NCI-H748 (cell line): ENCODE data around the gene ZNRF2.
"Not testable (repeated sequence)": the region's sequence is repeated elsewhere in the genome, so short reads cannot be mapped to it uniquely, and the experiment has no call there.

Experiments used
- DNase-seq: peaks from one replicate; lab custom pipeline; 2025; ENCODE audit not compliant: unreplicated experiment; lab: John Stamatoyannopoulos, UW

Gene ZNRF2

GRCh38 chr7:30260246-30260768 is 24.1 kb upstream of the ZNRF2 start:
- DNase-seq: no peak

DNA sequence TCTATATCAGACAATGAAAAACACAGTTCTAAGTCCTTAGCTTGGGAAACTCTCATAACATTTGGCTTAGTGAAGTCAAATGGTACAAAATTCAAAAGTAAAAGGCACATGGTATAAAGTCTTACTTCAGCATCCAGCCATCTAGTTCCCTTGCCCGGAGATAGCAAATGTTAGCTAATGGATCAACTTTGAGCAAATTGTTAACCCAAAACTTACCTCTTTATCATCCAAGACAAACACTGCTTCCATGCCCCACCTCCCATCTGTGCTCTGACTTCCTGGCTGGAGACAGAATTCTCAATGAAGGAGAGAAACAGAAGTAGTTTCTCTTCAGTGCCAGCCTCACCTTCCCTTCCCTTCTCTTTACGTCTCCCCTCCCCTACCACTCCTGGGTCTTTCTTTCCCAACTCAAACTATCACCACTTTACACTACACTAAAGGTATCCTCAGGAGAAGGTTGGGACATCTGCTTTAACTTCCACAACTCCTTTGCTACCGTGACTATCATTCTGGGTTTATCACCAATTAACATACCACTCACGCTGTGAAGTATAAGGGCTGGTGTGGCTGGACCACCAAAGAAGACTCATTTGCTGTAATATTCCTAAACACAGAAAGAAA is 21.2 kb upstream of the ZNRF2 start:
- no peak for DNase-seq

GRCh38 chr7:30264052-30264451 is 20.3 kb upstream of the ZNRF2 start:
- no peak for DNase-seq

DNA sequence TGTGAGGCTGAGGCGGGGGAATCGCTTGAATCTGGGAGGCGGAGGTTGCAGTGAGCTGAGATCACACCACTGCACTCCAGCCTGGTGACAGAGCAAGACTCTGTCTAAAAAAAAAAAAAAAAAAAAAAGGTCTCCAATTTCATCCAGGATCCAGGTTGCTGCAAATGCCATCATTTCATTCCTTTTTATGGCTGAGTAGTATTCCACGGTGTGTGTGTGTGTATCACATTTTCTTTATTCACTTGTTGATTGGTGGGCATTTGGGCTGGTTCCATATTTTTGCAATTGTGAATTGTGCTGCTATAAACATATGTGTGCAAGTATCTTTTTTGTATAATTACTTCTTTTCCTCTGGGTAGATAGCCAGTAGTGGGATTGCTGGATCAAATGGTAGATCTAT is 19.2 kb upstream of the ZNRF2 start:
- DNase-seq: not testable (repeated sequence)

GRCh38 chr7:30266686-30267085 is 17.7 kb upstream of the ZNRF2 start:
- no peak for DNase-seq

- no peak for DNase-seq
Measured at GRCh38 chr7:30268586-30268985, 15.8 kb upstream of the ZNRF2 start.

DNA sequence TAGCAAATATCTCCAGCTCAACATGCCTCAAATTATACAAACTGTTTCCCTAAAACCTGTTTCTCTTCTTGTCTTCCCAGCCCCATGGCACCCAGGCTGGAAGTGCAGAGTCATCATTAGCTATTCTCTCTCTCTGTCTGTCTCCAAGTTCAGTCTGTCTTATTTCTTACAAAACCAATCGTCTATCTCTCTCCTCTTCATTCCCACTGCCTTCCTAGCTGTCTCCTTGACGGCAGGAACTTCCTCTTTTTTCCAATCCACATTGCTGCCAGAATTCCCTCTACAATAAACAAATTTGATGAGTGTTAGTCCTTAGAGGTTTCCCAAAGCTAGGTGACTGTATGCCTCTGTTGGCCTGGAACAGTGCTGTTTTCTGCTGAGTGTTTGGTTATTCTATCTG is 14.9 kb upstream of the ZNRF2 start:
- no peak for DNase-seq

- no peak for DNase-seq
Measured at GRCh38 chr7:30270921-30271320, 13.5 kb upstream of the ZNRF2 start.

DNA sequence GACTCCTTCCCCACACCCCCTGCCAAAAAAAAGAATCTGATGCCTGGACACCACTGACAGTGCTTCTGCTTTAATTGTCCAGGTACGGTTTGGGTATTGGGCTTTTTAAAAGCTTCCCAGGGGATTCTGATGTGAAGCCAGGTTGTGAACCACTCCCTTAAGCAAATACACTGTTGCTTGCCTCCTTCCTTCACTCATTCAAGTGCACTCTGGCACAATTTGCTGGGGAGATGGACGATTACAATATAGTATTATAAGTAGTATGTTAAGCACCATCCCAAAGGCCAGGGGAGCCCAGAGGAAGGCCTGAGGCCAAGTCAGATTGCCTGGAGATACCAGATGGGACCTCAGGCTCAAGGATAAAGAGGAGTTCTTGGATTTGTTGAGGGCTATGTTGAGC is 12.3 kb upstream of the ZNRF2 start:
- DNase-seq: no peak

DNA sequence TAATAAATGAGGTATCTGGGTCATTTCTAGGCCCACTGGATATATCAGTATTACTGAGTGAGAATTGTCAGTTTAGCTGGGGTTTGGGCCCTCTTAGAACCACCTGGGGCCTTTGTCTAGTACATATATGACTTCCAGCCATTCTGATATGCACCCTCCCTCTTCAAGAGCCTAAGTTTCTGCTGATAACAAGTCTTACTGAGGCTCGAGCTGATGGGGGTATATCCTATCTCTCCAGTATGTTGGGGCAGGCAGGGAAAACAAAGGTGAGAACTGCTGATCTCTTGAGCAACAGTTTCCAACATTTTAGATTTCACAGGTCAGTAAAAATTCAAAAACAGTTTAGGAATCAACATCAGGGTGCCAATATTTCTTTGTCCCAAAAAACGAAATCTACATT is 10.8 kb upstream of the ZNRF2 start:
- no peak for DNase-seq

DNA sequence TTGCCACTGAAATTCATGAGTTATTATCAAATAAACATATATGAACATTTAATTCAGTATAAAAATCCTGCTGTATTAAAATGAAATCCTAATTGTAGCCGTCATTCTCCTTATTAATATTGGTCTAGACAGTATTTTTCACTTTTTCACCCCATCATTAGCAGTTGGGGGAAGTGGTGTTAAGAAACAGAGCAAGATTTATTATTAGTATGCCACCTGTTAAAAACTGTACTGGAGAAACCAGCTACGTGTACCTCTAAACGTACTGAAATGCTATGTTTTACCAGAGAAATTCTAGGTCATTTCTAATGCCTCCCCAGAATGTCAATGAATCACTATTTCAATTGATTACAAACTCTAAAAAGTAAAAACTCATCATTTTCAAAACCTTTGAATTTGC is 9.8 kb upstream of the ZNRF2 start:
- no peak for DNase-seq

- peak; percentile 49 for DNase-seq
Measured at GRCh38 chr7:30276203-30276900, 8.0 kb upstream of the ZNRF2 start.

DNA sequence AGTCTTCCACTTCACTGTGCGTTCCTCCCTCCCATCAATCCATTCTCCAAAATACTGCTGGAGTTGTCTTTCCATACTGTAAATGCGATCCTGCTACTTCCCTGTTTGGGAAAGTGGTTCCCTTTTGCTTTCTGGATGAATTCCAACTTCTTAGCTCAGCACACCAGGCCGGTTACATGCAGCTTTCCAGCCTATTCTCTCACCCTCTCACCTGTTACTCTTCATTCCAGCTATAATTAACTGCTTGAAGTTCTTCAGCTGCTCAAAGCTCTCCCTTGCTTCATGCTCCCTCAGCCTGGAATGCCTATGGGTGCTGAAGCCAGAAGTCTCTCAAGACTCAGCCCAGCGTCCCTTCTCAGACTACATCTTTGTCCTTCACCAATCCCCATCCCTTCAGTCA is 6.0 kb upstream of the ZNRF2 start:
- DNase-seq: no peak

DNA sequence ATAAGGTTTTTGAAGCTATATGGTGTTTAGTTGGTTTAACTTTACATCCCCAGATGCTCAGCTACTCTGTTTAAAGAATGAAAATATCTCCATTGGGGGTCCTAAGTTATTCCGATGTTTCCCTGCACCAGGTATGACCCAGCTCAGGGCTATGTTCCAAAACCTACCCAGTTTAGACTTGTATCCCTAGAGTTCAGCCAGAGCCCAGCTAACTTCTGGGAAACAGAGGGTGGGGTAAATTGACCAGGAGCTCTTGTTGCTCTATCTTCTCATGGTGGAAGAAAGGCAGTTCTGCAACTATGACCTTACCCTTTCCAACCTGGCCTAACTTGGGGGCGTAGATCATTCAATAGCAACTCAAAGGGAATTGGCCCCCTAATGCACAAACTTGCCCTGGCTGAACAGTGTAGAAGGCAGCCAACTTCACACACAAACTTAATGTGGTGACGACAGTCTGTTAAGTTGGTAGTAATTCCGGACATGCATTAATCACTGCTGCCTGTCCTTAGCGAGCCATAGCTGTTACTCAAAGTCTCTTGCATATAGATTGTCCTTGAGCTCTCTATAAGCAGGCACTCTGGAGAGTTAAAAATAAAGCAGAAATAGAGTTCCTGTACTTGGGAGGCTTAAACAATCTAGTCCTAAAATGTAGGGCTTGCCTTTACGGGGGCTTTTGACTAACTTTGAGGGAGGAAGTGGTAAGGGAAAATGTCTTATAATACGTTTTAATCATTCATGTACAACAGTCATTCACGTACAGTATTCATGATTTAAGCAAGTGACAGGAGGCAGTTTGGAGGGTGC is 5.3 kb upstream of the ZNRF2 start:
- DNase-seq: no peak

GRCh38 chr7:30279653-30279904 is 4.8 kb upstream of the ZNRF2 start:
- no peak for DNase-seq

GRCh38 chr7:30280631-30281030 is 3.8 kb upstream of the ZNRF2 start:
- no peak for DNase-seq

DNA sequence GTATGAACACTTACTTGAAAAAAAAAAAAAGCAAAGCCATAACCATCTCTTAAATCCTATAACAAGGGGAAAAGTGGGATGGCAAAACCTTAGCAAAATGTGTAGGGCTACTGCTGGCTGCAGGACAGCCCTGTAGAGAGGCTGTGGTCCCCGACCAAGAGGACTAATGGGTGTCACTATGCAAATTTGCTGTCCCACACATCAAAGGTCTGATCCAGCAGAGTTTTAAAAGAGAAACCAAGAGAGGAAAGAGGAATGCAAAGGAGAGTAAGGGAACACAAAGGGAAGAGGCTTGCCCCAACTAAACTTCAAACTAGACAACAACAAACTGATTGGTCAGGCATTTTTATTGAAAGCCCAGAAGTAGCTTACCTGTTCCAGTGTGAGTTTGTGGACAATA is 3.1 kb upstream of the ZNRF2 start:
- no peak for DNase-seq

DNA sequence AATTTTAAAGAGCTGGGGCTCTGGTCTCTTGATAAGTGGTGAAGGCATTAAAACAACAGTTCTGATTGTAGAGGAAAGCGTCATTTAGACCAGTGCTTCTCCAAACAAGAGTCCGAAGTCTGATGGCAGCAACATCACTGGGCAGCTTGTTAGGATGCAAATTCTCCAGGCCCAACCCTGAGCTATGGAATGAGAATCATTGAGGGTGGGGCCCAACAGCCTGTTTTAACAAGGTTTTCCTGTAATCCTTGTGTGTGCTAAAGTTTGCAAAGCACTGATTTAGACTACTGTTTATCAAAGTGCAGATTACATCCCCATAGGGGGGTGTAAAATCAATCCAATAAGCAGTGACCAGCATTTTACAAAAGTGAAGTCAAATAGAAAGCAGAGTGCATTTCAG is 2.6 kb upstream of the ZNRF2 start:
- no peak for DNase-seq

DNA sequence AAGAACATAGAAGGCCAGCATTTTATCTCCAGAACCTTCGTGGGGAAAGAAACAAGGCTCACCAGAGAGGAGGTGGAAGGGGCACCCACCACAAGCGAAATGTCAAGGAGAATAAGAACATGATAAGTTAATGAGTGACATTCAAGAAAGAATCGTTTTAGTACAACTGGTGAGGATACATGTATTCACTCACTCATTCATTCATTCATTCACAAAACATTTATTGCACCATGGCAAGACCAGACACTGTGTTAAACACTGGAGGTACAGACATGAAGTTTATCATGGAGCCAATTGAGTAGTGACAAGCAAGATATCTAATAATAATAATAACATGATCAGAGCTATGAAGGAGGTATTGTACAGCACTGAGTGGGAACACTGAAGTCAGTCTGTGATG is 1.7 kb upstream of the ZNRF2 start:
- no peak for DNase-seq

DNA sequence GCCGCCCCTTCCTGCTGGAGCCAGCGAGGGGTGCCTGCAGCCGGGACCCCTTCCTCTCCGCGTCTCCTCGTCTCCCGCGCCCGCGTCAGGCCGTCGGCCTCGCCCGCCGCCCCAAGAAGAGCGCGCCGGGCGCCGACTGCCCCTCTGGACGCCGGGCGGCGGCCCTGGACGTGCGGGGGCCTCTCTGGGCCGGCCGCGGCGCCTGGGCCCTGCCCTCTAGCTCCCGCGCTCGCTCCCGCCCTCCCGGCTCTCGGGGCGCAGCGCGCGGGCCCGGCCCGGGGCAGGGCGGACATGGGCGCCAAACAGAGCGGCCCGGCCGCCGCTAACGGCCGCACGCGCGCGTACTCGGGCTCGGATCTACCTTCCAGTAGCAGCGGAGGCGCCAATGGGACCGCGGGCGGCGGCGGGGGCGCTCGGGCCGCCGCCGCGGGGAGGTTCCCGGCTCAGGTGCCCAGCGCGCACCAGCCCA is 704 bp downstream of the ZNRF2 start:
- peak; percentile 75 for DNase-seq

DNA sequence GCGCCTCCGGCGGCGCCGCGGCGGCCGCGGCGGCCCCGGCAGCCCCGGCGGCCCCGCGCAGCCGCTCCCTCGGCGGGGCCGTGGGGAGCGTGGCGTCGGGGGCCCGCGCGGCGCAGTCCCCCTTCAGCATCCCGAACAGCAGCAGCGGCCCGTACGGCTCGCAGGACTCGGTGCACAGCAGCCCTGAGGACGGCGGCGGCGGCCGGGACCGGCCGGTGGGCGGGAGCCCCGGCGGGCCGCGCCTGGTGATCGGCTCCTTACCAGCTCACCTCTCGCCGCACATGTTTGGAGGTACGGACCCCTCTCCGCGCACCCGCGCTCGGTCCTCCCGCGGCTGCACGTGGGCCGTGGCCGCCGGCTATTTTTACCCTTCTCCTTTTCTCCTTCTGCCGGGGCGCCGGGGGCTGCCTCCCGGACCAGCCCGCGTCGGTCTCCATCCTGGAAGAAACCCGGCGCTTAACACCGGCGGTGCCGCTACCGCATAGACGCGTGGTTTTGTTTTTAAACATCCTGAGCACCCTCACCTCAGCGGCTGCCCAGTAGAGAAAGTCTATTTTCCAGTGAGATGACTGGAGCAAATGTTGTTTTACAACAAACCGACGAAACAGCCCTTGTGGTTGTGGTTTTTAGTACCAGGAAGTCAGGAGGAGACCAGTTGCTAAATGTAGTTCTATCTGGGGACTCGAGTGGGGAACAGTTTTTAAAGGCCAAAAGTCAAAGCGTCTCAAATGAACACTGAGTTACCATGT is 1.3 kb downstream of the ZNRF2 start:
- peak; percentile 53 for DNase-seq
